Activated CD8-positive, alpha-beta memory T cell treated with anti-CD3 and anti-CD28 coated beads, Interleukin-2, amount 50 U/mL, for 1 hour (primary cell): ENCODE data around the gene CATSPER1.
"Not testable (repeated sequence)": the region's sequence is repeated elsewhere in the genome, so short reads cannot be mapped to it uniquely, and the experiment has no call there.

Experiments used
- DNase-seq: peaks from one replicate; pipeline ENCODE4 v3.0.0-alpha.2; 2020; ENCODE audit errors: extremely low read depth

CATSPER1 gene

DNA sequence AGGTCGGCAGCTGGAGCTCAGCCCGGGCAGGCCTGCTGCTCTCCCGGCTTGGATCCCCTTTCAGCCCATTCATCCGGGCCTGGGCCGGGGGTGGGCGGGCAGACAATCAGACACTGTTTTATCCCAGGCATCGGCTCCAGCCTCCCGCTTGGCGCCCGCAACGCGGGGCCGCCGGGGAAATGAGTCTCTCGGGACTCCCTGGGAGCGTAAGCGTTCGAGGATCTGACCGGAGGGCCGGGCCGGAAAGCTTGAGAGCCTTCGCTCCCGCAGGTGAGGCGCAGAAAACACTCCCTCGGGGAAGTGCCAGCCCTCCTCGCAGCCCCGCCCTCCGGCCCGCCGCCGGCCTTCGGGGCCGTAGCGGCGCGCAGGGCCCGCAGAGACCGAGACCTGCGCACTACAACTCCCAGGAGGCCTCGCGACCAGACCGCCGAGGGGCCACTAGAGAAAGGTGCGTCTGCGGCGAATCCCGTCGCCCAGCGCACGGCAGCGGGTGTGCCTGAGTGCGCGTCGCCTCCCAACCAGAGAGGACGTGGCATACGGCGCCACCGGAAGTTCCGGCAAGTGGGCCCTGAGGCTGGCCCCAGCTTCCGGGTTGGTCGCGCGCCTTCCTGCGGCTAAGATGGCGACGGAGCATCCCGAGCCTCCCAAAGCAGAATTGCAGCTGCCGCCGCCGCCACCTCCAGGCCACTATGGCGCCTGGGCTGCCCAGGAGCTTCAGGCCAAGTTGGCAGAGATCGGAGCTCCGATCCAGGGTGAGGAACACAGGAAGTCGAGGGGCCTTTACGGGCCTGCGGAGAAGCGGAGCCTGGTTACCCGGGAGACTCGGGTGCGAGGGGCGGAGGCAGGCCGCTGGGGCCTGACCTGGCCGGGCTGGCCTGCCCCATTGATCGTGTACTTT lies 25.7 kb upstream of the CATSPER1 start, which contains the start of gene SF3B2:
TSS of gene SF3B2 (plus strand) at position 599 of the 898 bp plus-strand sequence. CDS start at position 620, 21 bp downstream.
- peak; percentile 87 for DNase-seq

DNA sequence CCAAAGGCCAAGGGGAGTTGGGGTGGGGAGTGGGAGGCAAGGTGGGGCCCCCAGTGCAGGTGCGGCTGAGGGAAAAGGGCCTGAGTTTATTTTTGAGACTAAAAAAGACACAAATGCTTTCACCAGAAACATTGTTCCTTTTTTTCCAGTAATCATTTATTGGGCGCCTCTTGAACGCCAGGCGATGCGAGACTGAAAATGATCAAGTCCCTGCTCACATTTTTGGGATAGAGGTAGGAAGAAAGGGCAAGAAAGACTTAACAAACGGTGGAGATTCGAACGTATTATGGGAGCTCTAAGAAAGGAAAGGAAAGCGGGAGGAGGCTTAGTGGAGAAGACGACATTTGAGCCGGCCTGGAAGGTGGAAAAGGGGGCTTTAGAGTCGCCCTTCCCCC lies 25.1 kb upstream of the CATSPER1 start:
- DNase-seq = no peak

DNA sequence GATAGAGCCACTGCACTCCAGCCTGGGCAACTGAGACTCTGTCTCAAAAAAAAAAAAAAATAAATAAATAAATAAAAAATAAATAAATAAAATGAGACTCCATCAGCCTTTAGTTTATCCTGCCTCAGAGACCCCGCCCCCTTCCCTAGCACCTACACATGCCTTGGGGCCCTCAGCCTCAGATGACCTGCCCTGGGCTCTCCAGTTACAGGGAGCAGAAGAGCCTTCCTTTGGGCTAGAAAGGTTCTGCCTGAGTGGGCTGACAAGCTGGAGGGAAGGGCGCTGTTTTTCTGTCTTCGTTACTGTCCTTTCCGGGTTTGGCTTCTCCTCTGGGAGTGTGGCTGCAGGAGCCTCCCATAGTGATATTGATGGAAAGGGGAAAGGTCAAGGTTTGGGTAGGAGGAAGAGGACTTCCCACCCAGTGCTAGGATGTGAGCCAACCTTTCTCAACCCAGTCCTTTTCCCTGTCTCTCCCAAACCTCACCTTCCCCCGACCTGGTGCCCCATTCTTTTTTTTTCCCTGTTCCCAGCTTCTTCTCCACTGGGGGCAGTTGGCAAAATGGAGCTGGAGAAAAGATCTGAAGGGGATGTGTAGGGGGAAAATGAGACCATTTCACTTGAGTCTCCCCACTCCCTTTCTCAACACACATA lies 24.4 kb upstream of the CATSPER1 start:
- no peak for DNase-seq

DNA sequence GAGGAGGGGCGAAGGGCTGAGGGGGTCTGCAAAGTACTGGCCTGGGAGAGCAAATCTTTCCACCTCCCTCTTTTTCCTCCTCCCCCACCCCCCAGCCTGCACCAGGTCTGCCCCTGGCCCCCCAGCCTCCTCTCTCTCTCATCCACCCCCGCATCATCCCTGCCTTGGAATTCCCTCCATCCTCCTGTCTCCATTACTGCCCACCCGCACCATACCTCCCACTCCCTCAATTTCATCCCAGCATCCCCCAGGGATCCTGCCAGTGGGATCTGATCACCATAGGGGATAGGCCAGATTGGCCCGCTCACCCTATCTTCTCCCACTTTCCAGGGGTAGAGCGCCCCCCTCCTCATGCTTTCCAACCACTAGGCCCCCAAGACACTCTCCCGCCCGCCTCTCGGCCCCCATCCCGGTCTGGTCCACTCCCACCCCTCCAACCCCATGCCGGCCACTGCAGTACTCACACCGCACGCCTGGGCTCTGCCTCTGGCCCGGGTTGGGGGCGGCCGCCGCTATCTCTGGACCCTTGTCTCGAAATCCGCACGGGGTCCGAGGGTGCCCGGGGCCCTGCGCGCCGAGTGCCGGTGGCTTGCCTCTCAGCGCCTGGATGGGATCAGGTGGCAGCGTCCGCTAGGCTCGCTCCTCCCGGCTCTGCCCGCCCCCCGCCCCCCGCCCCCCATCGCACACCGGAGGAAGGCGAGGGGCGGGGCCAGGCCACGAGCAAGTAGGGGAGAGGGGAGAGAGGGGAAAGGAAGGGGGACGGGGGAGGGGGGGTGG lies 22.5 kb upstream of the CATSPER1 start, which contains the start of gene GAL3ST3:
TSS of gene GAL3ST3 (minus strand) at position 615 of the 777 bp plus-strand sequence. CDS start 3,746 bp downstream, outside the sequence.
- DNase-seq = no peak

DNA sequence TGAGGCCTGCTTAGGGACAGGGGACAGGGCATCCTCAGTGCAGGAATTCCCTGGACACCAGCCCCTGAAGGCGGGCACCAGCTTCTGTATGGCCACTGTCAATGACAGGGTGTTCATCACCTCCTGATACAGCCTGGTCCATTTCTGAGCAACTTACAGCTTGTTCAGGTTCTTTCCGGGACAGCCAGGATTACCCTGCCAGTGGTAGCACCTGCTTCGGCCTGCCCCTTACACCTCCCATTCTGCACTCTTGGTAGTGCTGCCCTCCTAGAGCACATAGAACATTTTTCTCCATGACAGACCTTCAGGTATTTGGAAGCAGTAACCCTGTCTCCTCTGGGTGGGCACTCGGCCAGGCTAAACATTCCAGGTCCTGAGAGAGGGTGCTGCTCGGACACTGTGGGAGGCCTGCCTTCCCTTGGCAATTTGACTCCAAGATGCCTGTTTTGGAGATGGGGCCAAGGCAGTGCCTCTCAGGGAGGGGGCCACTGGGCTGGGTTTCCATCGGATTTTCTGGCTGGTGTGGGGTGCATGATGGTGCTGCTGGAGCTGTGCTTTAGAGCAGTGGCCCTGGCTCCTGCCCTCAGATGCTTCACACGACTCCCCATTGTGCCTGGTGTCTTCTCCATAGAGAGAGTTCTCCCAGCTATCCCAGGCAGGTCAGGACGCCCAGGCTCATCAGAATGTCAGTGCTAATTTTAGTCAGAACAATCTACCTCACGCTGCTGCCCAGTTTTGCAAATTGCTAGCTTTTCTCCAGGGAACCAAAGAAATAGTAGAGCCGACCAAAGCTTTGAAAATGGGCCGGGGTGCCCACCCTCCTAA lies 21.5 kb upstream of the CATSPER1 start:
- DNase-seq = no peak

DNA sequence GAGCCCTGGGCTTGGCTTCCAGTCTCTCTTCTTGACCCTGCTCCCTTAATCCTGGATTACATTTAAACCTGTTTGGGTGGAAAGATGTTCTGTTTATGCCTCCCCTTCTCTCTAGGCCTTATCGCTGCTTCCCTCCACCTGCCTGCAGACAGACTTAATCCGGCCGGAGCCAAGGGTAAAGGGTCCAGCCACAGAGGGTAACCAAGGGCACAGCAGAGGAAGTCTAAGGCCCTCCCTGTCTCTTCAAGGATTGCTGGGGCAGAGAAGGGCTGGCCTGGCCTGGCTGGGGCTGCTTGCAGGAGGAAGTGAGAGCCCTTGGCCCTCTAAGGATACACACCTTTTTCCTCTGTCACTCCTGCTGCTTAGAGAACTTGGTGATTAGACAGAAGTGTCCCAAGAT lies 20.6 kb upstream of the CATSPER1 start:
- DNase-seq = no peak

DNA sequence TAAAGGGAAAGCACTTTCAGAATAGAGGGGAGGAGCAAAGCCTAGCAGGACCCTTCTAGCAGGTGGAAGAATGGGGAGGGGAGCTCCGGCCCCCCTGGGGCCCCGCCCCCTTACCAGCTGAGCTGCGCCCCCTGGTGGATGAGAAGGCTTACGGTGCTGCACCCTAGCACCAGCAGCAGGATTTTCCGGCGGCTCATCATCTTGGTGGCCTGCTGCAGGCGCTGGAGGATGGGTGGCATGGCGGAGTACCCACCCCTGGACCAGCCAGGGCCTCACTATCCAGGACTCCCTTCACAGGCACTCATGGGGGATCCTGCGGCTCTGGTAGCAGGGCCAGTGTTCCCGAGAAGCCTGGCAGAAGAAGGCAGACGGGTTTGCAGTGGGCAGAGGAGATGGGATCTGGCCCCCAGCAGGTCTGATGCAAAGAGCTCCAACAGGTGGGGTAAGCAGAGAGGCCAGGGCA lies 18.9 kb upstream of the CATSPER1 start:
- peak; percentile 47 for DNase-seq

DNA sequence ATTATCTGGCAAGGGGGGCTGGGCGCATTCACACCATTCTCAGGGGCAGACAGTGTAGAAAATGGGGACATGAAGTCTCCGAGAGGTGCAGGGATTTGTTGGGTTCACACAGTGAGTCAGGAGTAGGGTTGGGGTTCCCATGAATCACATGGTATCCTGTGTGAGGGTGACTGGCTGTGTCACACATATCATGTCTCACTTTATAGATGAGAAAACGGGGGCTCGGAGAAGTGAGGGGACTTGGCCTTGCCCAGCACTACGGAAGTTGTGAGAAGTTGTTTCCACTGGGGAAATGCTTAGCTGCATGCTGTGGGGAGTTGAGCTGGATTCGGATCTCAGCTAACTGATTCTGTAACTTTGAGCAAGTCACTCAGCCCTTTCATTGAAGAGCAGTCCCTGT lies 18.5 kb upstream of the CATSPER1 start:
- DNase-seq = no peak

DNA sequence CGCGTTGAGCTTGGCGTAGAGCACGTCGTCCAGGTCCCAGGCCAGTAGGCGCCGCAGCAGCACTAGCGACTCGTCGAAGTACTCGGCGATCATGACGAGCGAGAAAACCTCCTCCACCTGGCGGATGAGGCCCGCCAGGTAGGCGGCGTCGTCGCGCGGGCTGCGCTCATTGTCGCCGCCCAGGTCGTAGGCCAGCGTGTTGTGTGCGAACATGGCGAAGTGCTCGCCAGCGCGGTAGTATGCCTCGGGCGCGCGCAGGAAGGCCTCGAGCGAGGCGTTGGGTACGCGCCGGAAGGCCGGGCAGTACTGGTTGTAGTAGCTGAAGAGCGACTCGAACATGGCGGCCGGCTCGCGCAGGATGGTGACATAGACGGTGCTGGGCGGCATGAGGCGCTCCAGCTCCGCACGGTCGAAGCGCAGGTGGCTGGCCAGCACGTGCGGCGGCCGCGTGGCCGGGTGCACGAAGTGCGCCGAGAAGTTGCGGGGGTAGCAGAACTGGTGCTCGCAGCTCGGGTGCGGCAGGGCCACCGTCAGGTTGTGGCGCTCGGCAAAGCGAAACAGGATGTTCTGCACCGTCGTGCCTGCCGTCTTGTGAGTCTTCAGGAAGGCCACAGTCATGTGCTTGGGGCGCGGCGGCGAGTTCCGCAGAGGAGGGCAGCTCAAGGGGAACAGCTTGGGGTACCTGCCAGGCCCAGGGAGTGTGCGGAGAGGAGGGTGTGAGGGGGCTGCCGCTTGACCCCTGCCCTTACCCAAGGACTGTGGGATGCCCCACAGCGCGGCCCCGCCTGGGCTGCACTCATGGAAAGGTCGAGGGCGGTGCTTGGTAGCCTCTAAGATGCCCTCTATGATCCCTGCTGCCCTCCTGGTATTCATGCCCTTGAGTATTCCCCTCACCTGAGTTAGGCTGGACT lies 17.0 kb upstream of the CATSPER1 start:
- DNase-seq = no peak

DNA sequence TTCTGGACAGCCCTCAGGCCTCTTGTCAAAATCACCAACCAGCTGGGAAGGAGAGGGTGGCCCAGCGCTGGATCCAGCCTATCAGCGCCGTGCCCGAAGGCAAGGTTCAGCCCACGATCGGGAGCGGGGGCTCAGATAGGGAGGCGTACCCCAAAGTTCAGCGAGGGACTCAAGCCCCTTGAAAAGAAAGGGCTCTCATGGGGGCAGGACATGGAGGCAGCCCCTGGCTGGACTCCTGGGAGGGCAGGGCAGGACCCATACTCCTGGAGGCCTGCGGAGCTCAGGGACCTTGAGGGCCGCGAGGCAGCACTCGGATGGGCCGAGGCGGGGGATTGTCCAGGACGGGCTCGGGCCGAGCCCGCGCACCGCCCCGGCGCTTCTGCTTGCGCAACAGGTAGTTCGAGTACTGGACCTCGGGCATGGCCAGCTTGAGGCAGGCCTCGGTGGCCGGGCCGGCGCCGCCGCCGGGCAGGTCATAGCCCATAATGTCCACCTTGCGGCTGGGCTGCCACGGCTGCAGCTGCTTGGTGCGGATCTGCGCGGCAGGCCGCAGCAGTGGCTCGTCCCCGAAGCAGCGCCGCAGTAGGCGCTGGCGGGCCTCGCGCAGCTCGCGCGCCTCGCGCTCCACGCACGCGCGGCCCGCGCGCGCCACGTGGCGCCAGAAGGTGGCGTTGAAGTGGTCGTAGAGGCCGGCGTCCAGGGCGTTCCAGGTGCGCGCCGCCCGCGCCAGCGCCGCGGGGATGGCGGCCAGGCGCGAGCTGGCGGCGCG lies 16.1 kb upstream of the CATSPER1 start:
- DNase-seq = no peak

DNA sequence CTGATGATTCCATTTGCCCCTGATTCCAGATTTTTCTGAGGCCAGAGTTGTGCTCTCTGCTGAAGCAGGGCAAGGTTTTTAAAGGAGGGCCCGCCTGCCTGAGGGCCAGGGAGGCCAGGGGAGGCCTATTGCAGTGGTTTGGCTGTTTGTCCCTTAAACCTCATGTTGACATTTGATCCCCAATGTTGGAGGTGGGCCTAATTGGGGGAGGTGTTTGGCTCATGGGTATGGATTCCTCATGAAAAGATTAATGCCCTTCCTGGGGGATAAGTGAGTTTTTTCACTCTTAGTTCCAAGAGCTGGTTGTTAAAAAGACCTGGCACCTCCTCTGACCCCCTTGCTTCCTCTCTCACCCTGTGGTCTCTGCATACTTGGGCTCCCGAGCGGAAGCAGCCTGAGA lies 13.5 kb upstream of the CATSPER1 start:
- DNase-seq = no peak

DNA sequence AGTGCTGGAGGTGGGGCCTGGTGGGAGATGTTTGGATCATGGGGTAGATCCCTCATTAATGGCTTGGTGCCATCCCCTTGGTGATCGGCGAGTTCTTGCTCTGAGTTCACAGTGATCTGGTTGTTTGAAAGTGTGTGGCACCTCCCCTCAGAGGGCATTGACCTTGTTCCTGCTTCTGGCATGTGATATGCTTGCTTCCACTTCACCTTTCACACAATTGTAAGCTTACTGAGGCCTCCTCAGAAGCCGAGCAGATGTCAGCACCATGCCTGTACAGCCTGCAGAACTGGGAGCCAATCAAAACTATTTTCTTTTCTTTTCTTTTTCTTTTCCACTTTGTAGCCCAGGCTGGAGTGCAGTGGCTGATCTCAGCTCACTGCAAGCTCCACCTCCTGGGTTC lies 11.0 kb upstream of the CATSPER1 start:
- DNase-seq = no peak

DNA sequence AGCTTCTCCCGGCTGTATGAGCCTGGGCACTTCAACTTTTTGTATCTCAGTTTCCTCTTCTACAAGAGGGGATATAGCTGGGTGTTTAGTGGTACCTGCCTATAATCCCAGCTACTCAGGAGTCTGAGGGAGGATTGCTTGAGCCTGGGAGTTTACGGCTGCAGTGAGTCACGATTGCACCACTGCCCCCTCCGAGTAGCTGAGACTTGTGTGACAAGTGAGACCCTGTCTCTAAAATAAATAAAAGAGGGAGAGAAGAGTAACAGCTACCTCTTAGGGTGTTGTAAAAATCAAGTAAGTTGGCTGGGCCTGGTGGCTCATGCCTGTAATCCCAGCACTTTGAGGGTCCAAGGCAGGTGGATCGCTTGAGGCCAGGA lies 10.0 kb upstream of the CATSPER1 start:
- no peak for DNase-seq

DNA sequence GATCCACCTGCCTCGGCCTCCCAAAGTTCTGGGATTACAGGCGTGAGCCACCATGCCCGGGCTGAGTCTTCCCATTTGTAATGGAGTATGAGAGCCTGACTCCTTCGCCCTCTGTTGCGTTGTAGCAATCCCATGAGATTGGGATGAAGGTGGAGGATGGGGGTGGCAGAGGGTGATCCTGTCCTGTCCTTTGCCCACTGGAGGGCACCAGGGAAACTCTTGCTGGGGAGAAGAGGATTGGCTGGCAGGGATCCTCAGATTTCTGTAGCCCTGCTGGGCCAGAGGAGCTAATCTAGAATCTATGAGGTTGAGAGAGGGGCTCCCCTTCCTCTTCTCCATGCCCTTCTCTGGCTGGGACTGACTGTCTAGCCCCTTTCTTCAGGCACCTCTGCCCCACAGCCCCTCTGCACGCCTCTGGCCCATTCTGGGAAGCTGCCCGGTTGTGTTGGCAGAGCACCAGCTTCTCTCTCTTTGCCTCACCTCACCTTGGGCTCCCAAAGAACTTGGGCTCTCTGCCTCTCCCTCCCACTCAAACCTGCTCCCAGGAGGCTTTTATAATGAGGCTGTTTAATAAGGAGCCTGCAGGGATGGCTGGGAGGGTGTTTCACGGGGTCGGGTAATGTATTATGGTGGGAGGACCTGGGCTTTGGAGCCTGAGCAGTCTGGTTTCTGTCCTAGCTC lies 9.5 kb upstream of the CATSPER1 start:
- DNase-seq = no peak

DNA sequence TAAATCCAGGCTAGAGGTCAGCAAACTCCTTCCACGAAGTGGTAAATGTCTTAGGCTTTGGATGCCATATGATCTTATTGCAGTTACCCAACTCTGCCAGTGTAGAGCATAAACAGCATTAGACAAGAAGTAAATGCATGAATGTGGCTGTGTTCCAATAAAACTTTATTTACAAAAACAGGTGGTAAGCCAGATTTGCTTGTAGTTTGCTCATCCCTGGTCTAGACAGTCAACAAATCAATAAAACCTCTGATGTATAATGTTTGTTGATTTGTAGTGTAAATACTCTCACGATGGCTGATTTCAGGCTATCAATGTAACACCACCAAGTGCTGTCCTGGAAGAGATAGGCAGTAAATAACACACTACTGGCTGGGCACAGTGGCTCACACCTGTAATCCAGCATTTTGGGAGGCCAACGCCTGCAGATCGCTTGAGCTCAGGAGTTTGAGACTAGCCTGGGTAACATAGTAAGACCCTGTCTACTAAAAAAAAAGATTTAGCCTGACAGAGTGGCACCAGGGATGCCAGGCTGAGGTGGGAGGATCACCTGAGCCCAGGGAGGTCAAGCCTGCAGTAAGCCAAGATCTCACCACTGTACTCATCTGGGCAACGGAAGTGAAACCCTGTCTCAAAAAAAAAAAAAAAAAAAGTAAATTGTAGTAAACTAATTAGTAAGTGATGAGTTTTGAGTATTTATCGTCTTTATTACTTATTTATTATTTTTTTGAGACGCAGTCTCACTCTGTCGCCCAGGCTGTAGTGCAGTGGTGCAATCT lies 6.9 kb upstream of the CATSPER1 start:
- DNase-seq = no peak

DNA sequence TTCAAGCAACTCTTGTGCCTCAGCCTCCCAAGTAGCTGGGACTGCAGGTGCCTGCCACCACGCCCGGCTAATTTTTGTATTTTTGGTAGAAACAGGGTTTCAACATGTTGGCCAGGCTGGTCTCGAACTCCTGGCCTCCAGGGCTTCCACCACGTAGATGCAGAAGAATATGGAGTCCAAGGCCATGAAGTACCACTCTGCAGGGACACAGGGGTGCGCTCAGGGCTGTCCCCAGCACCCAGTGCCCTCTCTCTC lies 3.2 kb downstream of the CATSPER1 start:
- DNase-seq = not testable (repeated sequence)

DNA sequence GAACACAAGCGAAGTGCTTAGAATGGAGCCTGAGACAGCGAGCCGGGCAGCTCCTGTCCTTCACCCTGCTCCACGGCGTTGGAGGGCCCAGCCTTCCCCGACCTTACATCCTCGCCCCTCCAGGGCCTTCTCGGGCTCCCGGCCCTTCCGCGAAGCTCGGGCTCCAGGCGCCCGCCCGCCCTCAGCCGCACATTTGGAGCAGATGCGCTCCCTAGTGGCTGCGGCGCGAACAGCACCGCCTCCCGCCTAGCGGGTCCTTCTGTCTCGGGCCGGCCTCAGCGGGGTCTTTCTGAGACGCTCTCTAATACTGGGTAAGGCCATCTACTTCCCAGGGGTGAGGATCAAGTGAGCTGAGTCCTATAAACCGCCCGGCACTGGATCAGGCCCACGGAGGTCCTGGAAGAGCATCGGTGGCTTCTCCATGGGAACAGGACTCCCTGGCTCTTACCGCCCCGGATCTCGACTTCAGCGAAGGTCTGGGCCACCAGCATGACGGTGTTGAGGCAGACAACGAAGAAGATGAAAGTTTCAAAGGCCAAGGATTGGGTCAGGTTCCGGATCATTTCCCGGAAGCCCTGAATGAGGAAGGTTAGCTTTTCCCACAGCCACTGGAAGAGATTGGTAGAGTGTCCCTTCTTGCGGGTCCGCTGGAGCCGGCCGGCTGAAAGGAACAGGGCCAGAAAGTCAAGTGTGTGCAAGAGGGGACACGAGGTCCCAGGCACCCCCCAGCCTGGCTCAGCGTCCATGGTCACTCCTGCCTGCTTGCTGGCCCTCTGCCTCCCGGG lies 3.7 kb downstream of the CATSPER1 start:
- no peak for DNase-seq
